SHP77 treated with DMSO at 0.1 percent for 48 hours (cell line): ENCODE measurements around the gene ERP44.
"Not testable (repeated sequence)": the region's sequence is repeated elsewhere in the genome, so short reads cannot be mapped to it uniquely, and the experiment has no call there.

Experiments used
- DNase-seq: peaks from one replicate; lab custom pipeline; 2025; lab: John Stamatoyannopoulos, UW

The ERP44 gene

DNA sequence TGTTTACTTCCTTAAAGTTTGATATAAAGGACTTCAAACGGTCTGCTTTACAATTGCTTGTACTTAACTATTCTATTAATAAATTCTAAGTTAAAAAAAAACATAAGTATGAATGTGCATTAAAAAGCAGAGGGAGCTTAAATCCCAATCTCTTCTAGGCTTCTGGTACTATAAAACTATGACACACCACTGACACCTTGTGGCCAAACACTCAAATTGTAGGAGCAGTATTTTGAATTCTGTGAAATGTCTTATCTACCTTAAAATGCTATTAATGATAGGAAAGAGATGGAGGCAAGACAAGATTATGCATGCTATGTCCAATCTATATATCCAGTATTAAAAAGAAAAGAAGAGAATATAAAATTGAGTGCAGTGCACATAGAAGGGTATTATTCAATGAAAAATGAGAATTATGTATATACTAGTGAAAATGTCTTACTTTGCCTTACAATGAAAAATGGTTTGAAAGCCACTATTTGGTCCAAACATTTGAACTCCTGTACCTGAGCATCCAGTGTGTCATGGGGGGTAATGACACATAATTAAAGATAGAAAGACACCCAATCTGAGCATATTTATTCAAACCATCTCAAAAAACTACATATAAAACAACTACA, 87.6 kb downstream of the ERP44 start:
- DNase-seq, result peak; percentile 13

- DNase-seq, result no peak
These were observed 99.0 kb downstream of the ERP44 start for GRCh38 chr9:99999797-100000196.

GRCh38 chr9:99998866-99999265, 99.9 kb downstream of the ERP44 start:
- DNase-seq, result no peak

DNA sequence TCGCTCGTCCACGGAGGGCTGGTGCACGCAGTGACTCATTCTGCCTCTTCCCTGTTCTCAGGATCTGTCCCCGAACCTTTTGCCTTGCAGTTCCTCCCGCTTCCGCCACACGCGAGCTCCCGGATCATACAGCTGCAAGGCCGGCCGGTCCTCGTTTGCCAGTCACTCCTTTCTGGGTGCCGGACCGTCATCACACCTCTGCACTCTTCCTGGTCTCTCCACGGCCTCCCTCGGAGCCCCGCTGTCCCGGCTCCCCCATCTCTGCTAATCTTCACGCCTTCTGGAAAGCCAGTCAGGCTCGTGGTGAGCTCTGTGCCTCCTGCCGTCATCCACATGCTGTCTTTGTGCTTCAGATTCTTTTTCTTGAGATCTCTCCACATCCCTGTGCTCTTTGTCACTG, 100.5 kb downstream of the ERP44 start:
- DNase-seq, result no peak

DNA sequence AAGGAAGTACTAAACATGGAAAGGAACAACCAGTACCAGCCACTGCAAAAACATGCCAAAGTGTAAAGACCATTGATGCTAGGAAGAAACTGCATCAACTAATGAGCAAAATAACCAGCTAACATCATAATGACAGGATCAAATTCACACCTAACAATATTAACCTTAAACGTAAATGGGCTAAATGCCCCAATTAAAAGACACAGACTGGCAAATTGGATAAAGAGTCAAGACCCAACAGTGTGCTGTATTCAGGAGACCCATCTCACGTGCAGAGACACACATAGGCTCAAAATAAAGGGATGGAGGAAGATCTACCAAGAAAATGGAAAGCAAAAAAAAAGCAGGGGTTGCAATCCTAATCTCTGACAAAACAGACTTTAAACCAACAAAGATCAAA, 108.3 kb downstream of the ERP44 start:
- DNase-seq, result not testable (repeated sequence)

GRCh38 chr9:99986642-99987041, 112.2 kb downstream of the ERP44 start:
- DNase-seq, result no peak

DNA sequence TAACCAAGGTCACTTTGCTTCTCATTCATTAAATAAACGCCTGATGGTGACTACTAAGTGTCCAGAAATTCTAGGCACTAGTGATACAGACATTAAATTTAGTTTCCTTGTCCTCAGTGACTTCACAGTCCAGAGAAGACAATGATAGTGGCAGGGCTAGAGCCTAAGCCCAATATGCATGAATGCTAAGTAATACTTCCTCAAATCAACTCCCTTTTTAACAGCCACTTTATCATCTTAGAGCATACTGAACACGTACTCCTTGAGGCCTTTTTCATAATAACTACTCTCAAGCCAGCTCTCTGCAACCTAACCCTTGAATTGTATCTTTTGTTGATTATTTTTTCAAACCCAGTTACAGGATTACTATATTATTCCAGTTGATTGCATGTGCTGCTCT, 118.2 kb downstream of the ERP44 start:
- DNase-seq, result no peak

GRCh38 chr9:99978221-99978620, 120.6 kb downstream of the ERP44 start:
- no peak for DNase-seq

GRCh38 chr9:99977033-99977792, 121.6 kb downstream of the ERP44 start:
- DNase-seq, result no peak

GRCh38 chr9:99973455-99973854, 125.3 kb downstream of the ERP44 start:
- DNase-seq, result no peak

DNA sequence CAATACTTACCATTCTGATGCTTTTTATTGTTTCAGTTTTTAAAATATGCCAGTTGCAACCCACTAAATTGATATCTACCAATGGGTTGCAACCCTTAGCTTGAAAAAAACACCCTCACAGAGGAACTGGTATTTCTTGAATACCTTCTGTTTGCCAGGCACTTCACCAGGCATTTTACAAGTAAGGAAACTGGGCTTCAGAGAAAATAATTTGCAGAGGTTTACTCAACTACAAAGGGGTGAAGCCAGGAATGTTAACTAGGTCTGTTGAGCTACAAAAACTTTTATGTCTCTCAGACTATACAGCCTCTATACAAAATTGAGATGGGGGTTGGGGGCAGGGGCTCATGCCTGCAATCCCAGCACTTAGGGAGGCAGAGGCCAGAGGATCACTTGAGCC, 127.4 kb downstream of the ERP44 start:
- no peak for DNase-seq

- no peak for DNase-seq
These were observed 128.3 kb downstream of the ERP44 start for GRCh38 chr9:99970481-99970880.

GRCh38 chr9:99967457-99967856, 131.3 kb downstream of the ERP44 start:
- no peak for DNase-seq

DNA sequence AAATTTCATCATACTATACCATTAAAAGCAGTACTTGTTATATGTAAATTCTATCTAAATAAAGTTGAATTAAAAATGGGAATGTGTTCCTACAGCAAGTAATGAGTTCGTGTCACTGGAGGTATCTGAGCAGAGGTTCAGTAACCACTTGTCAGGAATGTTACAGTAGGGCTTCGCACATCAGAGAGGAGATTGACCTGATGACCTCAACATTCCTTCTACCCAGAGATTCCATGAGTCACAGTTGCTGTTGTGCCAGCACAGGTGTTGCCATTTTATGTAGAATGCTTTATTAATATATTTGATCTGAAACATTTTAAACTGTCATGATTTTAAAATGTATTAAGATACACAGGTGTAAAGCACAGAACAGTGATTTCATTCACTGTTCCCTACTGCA, 132.1 kb downstream of the ERP44 start:
- no peak for DNase-seq

DNA sequence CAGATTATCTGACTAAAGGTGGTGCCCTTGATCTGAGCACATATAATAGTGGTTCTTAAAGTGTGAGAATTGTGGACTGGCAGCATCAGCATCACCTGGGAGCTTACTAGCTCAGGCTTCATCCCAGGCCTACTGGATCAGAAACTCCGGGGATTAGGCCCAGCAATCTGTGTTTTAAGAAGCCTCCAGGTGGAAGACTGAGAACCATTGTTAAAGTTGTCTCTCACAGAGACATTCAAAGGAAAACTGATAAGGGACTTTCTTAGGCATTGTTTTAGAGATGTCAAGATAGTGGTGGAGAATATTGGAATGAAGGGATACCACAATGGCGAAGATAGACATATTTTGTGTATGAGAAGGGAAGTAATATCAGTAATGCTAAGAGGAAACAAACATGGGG, 132.8 kb downstream of the ERP44 start:
- DNase-seq, result no peak

- no peak for DNase-seq
These were observed 134.5 kb downstream of the ERP44 start for GRCh38 chr9:99964336-99964735.

- DNase-seq, result no peak
These were observed 136.0 kb downstream of the ERP44 start for GRCh38 chr9:99962680-99963261.

DNA sequence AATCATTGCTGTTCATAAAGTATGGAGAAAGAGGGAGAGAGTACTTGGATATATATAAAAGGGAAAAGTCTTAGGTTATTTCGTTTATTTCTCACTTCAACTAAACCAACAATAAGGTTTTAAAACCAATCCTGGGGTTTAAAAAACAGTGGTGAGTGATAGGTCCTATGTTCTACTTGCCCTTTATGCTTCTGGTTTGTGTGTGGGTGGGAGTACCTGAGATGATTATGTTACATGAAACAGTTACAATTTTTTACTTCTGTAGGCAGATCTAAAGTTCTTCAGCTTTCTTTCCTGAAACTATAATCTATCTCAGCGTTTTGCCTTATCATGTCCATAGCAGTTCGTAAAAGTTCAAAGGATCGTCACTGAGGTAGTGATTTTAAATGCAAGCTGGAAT, 143.2 kb downstream of the ERP44 start:
- no peak for DNase-seq

GRCh38 chr9:99954819-99955218, 144.0 kb downstream of the ERP44 start:
- DNase-seq, result no peak

DNA sequence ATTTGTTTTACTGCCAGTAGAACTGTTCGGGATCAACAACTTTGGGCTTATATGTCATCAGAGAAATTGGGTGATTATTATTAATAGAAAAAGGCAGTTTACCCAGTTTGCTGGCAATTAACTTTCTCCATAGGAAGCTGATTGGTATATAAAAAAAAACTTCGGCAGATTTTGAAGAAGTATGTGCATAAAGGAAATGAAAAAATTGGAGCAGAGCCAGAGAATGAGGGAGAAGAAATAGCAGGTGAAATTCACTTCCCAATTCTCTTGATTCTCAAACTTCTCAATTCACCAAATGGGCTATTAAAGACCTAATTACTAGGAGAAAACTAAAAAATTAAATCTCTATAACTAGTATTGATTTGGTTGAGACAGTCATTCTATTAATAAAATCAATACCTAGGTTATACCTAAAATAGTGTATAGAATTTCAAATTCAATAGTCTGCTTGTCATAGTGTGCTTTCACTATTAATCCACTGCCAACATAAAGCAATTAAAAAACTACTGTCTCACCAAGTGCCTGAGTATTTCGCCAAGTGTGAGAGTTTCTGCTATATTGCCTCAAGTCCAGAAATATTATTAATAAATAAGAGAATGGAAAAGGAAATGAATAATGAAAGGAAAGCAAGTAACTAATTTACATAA, 144.8 kb downstream of the ERP44 start:
- DNase-seq, result no peak

DNA sequence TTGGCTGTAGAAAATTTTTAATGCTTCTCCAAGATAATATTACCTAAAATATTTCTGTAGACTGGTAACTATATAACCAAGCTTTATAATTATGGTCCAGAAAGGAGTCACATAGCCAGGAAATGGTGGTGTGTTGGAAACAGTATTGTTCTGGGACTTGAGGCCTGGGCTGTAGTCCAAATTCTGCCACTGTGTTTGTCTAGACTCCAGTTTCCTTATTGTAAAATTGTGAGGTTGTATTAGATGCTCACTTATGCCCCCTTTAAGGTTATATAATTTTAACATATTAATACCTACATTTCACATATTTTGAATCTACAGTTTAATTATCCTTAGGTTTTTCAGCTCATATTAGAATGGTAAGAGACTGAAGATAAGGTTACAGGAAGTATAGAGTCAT, 149.9 kb downstream of the ERP44 start:
- no peak for DNase-seq

- DNase-seq, result no peak
These were observed 150.3 kb downstream of the ERP44 start for GRCh38 chr9:99948482-99948881.

GRCh38 chr9:99947395-99947794, 151.4 kb downstream of the ERP44 start:
- DNase-seq, result no peak
